ENCODE measurements around the gene CYLD.

- TF ChIP-seq CTCF (conservative IDR thresholded peaks at IDR 0.05; ENCODE audit: low read depth in 2 of 2), result no peak
- TF ChIP-seq EZH2 (IDR thresholded peaks at IDR 0.05; ENCODE audit: low read depth, unreplicated experiment), result no peak
- TF ChIP-seq EZH2phosphoT487 (IDR thresholded peaks at IDR 0.05; ENCODE audit: unreplicated experiment), result no peak
- no peak for TF ChIP-seq ETS1 (IDR thresholded peaks at IDR 0.05)
Observed at GRCh38 chr16:50826797-50827316, 85.0 kb downstream of the CYLD start.

All from GM23338 (cell line).